Measurements from ENCODE around the gene LRP1B.

The LRP1B gene

GRCh38 chr2:141994066-141994465 is 136.8 kb downstream of the LRP1B start:
- Histone ChIP-seq H3K27me3 (no peaks in the 10 kb centered on the region), H3K4me3 (ENCODE audit: low read depth, low read length) (no peak overlapping the region), H3K36me3 (no peaks in the 10 kb centered on the region), H3K9me3 (no peaks in the 10 kb centered on the region), H3K4me1 (no peaks in the 10 kb centered on the region)
- no peak for DNase-seq
- TF ChIP-seq CTCF (IDR thresholded peaks at IDR 0.05; ENCODE audit: low read depth, low read length) = no peak

- no peaks in the 10 kb centered on the region for H3K36me3 ChIP-seq
- H3K9me3 ChIP-seq = no peaks in the 10 kb centered on the region
- no peak overlapping the region for H3K4me3 ChIP-seq (ENCODE audit: low read depth, low read length)
- no peaks in the 10 kb centered on the region for H3K4me1 ChIP-seq
- no peak for DNase-seq
- H3K27me3 ChIP-seq = no peaks in the 10 kb centered on the region
- no peak for TF ChIP-seq CTCF (IDR thresholded peaks at IDR 0.05; ENCODE audit: low read depth, low read length)
These were observed 138.1 kb downstream of the LRP1B start for GRCh38 chr2:141992695-141993094.

- no peak for TF ChIP-seq CTCF (IDR thresholded peaks at IDR 0.05; ENCODE audit: low read depth, low read length)
- DNase-seq = no peak
- no peak overlapping the region for H3K4me3 ChIP-seq (ENCODE audit: low read depth, low read length)
- H3K27me3 ChIP-seq = no peaks in the 10 kb centered on the region
- H3K9me3 ChIP-seq = no peaks in the 10 kb centered on the region
- H3K4me1 ChIP-seq = no peaks in the 10 kb centered on the region
- no peaks in the 10 kb centered on the region for H3K36me3 ChIP-seq
These were observed 162.4 kb downstream of the LRP1B start for GRCh38 chr2:141968433-141968832.

DNA sequence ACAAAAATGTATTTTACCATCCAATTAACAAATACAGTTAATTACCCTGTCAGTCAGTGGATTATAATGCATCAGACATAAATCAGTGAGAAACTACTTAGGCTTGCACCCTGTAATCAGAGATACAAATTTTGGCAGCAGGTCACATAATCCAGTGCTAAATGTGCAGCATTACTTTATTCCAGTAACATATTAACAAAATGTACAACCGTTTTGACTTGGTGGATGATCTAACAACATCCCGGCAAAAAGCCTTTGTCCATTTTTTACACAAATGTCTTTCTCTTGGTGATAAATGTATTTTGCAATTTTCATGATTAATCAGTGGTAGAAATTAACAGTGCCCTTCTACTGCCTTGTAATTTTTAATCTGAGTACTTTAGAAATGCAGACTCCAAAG is 162.8 kb downstream of the LRP1B start:
- Histone ChIP-seq H3K9me3 (no peaks in the 10 kb centered on the region), H3K36me3 (no peaks in the 10 kb centered on the region), H3K4me1 (no peaks in the 10 kb centered on the region), H3K27me3 (no peaks in the 10 kb centered on the region), H3K4me3 (ENCODE audit: low read depth, low read length) (no peak overlapping the region)
- no peak for TF ChIP-seq CTCF (IDR thresholded peaks at IDR 0.05; ENCODE audit: low read depth, low read length)
- no peak for DNase-seq

GRCh38 chr2:141967503-141967902 is 163.3 kb downstream of the LRP1B start:
- Histone ChIP-seq H3K27me3 (no peaks in the 10 kb centered on the region), H3K4me1 (no peaks in the 10 kb centered on the region), H3K36me3 (no peaks in the 10 kb centered on the region), H3K4me3 (ENCODE audit: low read depth, low read length) (no peak overlapping the region), H3K9me3 (no peaks in the 10 kb centered on the region)
- no peak for TF ChIP-seq CTCF (IDR thresholded peaks at IDR 0.05; ENCODE audit: low read depth, low read length)
- no peak for DNase-seq

DNA sequence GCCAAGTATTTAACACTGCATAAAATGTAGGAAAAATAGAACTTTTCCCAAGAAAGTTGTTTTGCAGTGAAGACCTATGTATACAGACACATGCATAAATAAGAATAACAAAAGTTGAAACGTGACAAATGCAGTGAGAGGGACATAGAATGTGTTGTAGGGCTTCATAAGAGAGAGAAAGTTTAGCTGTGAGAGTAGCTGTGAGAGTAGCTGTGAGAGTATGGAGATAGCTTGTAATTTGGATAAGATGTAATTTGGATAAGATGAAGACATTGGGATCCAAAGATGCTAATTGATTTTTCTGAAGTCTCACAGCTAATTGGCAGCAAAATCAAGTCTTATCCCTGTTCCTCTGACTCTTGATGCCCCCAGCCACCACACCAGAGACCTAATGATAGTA is 170.9 kb downstream of the LRP1B start:
- Histone ChIP-seq H3K4me1 (no peaks in the 10 kb centered on the region), H3K9me3 (no peaks in the 10 kb centered on the region), H3K27me3 (no peaks in the 10 kb centered on the region), H3K36me3 (no peaks in the 10 kb centered on the region), H3K4me3 (ENCODE audit: low read depth, low read length) (no peak overlapping the region)
- DNase-seq = no peak
- TF ChIP-seq CTCF (IDR thresholded peaks at IDR 0.05; ENCODE audit: low read depth, low read length) = no peak
